Body of pancreas (tissue), 4 donors: Measurements from ENCODE around the gene CSF2. TPM values are rescaled to one million over a fixed set of nuclear protein-coding genes. Genes with fewer than 3 reads are reported as not detected.

Source experiments
- ATAC-seq: fragments of 150-250 bp; one replicate; pipeline ENCODE4 v1.9.1; 2016
- DNase-seq, 4 donors: peaks; one replicate each; pipeline ENCODE4 v3.0.0-alpha.2; 2019
- H3K27ac ChIP-seq, 4 donors: fragments of 200-600 bp; sonication (generic); 1 replicate in 3 of 4; 2 replicates in 1 of 4; pipeline versions ENCODE4 v1.5.1 to v1.6.1; 2016 to 2019; ENCODE audit warnings: mild to moderate bottlenecking in 1 of 4, mixed read lengths in 1 of 4, moderate library complexity in 1 of 4
- H3K27me3 ChIP-seq, 2 donors: fragments of 200-600 bp; sonication (generic); one replicate each; pipeline ENCODE4 v1.6.0; 2016; ENCODE audit warnings: mild to moderate bottlenecking in 1 of 2
- H3K36me3 ChIP-seq, 2 donors: fragments of 200-600 bp; sonication (generic); replicated peaks in 1 of 2; 2 replicates each; pipeline ENCODE4 v1.5.1; 2016; ENCODE audit warnings: low read depth in 2 of 2; ENCODE audit not compliant: insufficient read depth in 1 of 2
- H3K4me1 ChIP-seq: fragments of 200-600 bp; sonication (generic); one replicate; pipeline ENCODE4 v1.6.0; 2016
- H3K4me3 ChIP-seq, 2 donors: fragments of 200-600 bp; sonication (generic); 1 replicate in 1 of 2; 2 replicates in 1 of 2; pipeline ENCODE4 v1.5.1; 2016 to 2019
- H3K9me3 ChIP-seq, 3 donors: fragments of 200-600 bp; sonication (generic); 1 replicate in 2 of 3; 2 replicates in 1 of 3; pipeline ENCODE4 v1.5.1; 2016
- CTCF ChIP-seq, 7 experiments: fragments of 450-650 bp in 4 of 7; fragments of 200-600 bp in 3 of 7; sonication (generic) in 3 of 7; IDR thresholded peaks; one replicate each; pipeline ENCODE4 v1.5.1; 2016 to 2019; ENCODE audit warnings: antibody characterized with exemption in 7 of 7
- POLR2A ChIP-seq, 3 donors: fragments of 450-650 bp; IDR thresholded peaks; one replicate each; pipeline ENCODE4 v1.6.1; 2016; ENCODE audit warnings: antibody characterized with exemption in 3 of 3, mild to moderate bottlenecking in 2 of 3
- WGBS, 2 donors: methylation state at CpG; one replicate each; pipeline ENCODE4 v1.1.5; 2017; 5-methylcytosine and 5-hydroxymethylcytosine counted together
- intact Hi-C: fragments of 100-400 bp; cut with DNase I; formaldehyde crosslinking; loops from one replicate; pipeline ENCODE4 v1.15.1; 2023
- total RNA-seq, 2 donors: library from RNA; depleted of rRNA; stranded (reverse); fragments of >200 nt; gene quantifications; one replicate each; pipeline ENCODE4 v1.1.0, GENCODE V29; 2016

CSF2 gene
- total RNA-seq, 2 donors from 2014 or later, result not detected

- Histone ChIP-seq H3K4me3 (no peak overlapping the region), H3K4me1 (no peaks in the 10 kb centered on the region), H3K27ac (no peak overlapping the region), H3K36me3 (no peaks in the 10 kb centered on the region), H3K9me3 (no peaks in the 10 kb centered on the region), H3K27me3 (no peaks in the 10 kb centered on the region)
- ATAC-seq, result no peak
- no peak for TF ChIP-seq POLR2A (IDR thresholded peaks at IDR 0.05)
- no peak for TF ChIP-seq CTCF (IDR thresholded peaks at IDR 0.05)
- no peak for DNase-seq
- intact Hi-C loops, result no loop called here
- 82% methylated on average over 8 to 11 of the region's 11 CpGs for WGBS, 2 donors
These were observed 6.1 kb upstream of the CSF2 start for GRCh38 chr5:132067451-132067850.

GRCh38 chr5:132067941-132068808, 5.4 kb upstream of the CSF2 start:
- ATAC-seq (no peak), DNase-seq (no peak)
- 76 to 83% methylated on average over 11 to 13 of the region's 13 CpGs for WGBS, 2 donors
- no peaks in the 10 kb centered on the region for H3K27me3 ChIP-seq
- TF ChIP-seq CTCF (IDR thresholded peaks at IDR 0.05), result no peak
- TF ChIP-seq POLR2A (IDR thresholded peaks at IDR 0.05), result no peak
- no peaks in the 10 kb centered on the region for H3K36me3 ChIP-seq
- H3K4me1 ChIP-seq, result peaks cover 2% of the 10 kb centered on the region
- no peak overlapping the region for H3K27ac ChIP-seq
- H3K4me3 ChIP-seq, result no peak overlapping the region
- H3K9me3 ChIP-seq, result no peaks in the 10 kb centered on the region
- intact Hi-C loops, result no loop called here

GRCh38 chr5:132069561-132069960, 4.0 kb upstream of the CSF2 start:
- Histone ChIP-seq H3K27me3 (no peaks in the 10 kb centered on the region), H3K27ac (no peak overlapping the region), H3K4me3 (no peak overlapping the region), H3K4me1 (peaks cover 8% of the 10 kb centered on the region), H3K36me3 (no peaks in the 10 kb centered on the region), H3K9me3 (no peaks in the 10 kb centered on the region)
- ATAC-seq (no peak), DNase-seq (no peak)
- TF ChIP-seq POLR2A (IDR thresholded peaks at IDR 0.05) (no peak), CTCF (IDR thresholded peaks at IDR 0.05) (no peak)
- intact Hi-C loops, result no loop called here
- WGBS, 2 donors, result 81 to 82% methylated on average over 7 to 9 of the region's 10 CpGs

GRCh38 chr5:132069994-132070393, 3.6 kb upstream of the CSF2 start:
- DNase-seq (no peak), ATAC-seq (no peak)
- intact Hi-C loops, result no loop called here
- no peaks in the 10 kb centered on the region for H3K36me3 ChIP-seq
- H3K27me3 ChIP-seq, result no peaks in the 10 kb centered on the region
- TF ChIP-seq POLR2A (IDR thresholded peaks at IDR 0.05) (no peak), CTCF (IDR thresholded peaks at IDR 0.05) (no peak)
- no peaks in the 10 kb centered on the region for H3K9me3 ChIP-seq
- no peak overlapping the region for H3K4me3 ChIP-seq
- 68 to 74% methylated on average over 2 to 3 of the region's 3 CpGs for WGBS, 2 donors
- H3K4me1 ChIP-seq, result peaks cover 8% of the 10 kb centered on the region
- no peak overlapping the region for H3K27ac ChIP-seq
